C4-2B (cell line): ENCODE data around the gene ETFA.

Experiments used
- H3K27ac ChIP-seq: fragments of 450-650 bp; 2 replicates; pipeline ENCODE4 v1.5.1; 2017
- ZFX ChIP-seq: fragments of 450-650 bp; IDR thresholded peaks from 2 replicates; pipeline ENCODE4 v1.6.1; 2017
- TF ChIP-seq, protein P1 (sequence below): fragments of 450-650 bp; conservative IDR thresholded peaks from 2 replicates; pipeline ENCODE4 v1.5.1; 2017; ENCODE audit warnings: mild to moderate bottlenecking

ETFA gene

DNA sequence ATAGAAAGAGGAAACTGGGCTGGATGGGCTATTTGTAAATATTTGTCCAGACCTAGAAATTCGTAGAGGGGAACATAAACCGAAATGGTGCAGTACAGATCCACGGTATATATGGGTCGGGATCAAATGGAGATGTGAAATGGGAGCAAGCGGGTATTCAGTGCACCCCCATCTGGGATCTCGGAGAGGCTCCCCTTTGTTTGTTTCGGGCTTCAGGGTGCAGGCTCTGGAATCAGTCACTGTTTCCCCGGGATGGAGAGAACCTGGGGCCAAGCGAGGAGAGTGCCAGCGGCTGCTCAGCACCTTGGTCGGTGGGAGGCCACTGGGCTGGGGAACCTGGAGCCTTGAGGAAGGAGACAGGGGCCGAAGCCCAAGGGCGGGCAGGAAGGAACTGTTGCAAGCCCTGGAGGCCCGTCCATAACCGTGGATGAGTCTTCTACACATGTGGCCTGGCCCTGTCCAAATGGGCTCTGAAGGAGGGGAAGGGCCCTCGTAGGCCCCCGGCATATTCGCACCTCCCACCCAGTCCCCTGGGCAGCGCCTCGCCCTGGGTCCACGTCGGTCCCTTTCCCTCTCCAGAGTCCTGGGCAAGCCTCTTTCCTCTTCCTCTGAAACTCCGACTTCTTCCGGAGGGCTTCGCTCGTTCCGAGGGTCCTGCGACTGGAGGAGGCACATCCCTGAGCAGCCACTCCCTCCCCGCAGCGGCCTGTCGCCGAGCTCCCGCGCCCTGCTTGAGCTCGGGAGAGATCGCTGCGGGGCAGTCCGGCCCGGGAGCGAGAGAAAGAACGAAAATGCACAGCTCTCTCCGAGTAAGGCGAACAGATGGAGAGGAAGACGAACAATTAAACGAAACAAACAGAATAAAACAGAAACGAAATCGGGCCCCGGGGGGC is 28.3 kb upstream of the ETFA start:
- H3K27ac ChIP-seq = no peak overlapping the region
- TF ChIP-seq, protein P1, sequence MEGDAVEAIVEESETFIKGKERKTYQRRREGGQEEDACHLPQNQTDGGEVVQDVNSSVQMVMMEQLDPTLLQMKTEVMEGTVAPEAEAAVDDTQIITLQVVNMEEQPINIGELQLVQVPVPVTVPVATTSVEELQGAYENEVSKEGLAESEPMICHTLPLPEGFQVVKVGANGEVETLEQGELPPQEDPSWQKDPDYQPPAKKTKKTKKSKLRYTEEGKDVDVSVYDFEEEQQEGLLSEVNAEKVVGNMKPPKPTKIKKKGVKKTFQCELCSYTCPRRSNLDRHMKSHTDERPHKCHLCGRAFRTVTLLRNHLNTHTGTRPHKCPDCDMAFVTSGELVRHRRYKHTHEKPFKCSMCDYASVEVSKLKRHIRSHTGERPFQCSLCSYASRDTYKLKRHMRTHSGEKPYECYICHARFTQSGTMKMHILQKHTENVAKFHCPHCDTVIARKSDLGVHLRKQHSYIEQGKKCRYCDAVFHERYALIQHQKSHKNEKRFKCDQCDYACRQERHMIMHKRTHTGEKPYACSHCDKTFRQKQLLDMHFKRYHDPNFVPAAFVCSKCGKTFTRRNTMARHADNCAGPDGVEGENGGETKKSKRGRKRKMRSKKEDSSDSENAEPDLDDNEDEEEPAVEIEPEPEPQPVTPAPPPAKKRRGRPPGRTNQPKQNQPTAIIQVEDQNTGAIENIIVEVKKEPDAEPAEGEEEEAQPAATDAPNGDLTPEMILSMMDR = no peak
- TF ChIP-seq ZFX = no peak

DNA sequence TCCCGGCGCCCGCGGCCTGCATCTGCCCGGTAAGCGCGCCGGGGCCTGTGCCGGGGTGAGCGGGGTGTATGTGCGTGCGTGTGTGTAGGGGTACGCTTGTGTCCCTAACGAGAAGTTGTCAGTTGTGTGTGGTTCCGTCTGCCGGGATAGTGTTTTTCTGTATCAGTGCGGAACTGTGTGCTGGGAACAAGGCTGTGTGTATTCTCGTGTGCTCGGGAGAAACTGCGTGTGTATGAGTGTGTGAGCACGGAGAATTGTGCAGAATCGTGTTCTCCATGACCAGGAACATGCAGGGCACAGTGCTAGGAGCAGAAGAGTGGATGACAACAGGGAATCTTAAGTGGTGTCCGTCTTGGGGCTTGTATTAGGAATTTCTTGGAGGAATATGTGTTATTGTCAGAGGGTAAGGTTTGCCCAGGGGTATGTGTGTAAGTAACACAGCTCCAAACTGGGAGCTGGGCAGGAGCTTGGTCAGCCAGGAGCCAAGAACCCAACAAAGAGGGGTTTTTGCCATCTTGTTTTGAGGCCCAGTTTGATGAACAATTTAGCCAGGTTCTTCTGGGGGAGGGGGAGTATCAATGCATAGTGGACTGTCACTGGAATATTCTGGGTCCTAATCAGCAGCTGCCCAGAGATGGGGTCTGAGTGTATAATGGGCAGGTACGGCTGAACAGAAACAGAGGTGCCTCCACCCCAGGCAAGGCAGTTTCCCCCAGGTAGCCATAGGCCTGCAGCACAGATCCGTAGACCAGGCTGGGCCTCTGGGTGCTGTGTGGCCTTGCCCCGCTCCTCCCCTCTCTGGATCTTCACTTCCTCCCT is 27.4 kb upstream of the ETFA start:
- H3K27ac ChIP-seq = no peak overlapping the region
- TF ChIP-seq, protein P1 = no peak
- no peak for TF ChIP-seq ZFX

DNA sequence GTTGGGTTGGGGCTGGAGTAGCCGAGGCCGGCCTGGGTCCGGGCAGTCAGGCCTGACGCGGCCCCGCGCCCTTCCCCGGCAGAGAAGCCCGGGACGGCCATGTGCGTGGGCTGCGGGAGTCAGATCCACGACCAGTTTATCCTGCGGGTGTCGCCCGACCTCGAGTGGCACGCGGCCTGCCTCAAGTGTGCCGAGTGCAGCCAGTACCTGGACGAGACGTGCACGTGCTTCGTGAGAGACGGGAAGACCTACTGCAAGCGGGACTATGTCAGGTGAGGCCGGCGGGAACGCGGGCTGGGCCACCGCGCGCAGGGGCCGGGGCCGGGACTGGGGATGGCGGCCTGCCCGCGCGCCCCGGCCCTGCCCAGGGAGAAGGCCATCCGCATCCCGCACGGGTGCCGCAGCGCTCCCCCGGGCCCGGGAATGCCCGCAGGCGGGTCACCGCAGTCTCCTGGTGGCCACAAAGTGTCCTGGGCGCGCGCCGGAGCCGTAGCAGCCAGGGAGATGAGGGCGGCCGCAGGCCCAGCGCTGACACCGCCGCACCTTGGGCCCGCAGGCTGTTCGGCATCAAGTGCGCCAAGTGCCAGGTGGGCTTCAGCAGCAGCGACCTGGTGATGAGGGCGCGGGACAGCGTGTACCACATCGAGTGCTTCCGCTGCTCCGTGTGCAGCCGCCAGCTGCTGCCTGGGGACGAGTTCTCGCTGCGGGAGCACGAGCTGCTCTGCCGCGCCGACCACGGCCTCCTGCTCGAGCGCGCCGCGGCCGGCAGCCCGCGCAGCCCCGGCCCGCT is 26.6 kb upstream of the ETFA start:
- H3K27ac ChIP-seq = peak overlapping the region; percentile 75
- TF ChIP-seq, protein P1 = no peak
- no peak for TF ChIP-seq ZFX

DNA sequence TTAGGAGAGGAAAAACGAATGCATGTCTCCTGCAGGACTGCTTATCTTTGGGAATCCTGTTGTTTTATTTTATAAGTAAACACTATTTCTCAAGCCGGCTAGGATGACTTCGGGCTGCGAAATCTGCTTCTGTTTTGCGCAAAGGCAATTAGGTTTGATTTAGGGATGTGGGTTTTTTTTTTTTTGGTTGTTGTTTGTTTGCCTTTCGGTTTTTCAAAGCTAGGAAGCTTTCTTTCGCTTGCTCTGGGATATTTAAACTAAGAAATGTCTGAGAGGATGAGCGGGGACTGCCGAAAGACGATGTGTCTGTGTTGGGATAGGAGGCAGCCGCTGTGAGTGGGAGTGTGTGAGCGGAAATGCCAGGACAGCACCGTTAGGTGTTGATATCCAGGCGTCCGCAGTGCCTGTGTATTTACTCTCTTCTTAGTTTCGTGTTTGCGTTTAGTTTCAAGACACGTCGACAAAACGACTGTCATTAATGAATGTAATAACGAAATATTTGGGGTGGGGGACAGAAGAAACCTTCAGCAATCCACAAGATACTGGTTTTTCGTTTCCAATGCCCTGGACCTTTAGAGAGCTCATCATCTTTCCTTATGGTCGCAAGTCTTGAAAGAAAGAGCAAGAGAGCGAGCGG is 25.9 kb upstream of the ETFA start:
- peak overlapping the region; percentile 75 for H3K27ac ChIP-seq
- no peak for TF ChIP-seq ZFX
- TF ChIP-seq, protein P1 = no peak

DNA sequence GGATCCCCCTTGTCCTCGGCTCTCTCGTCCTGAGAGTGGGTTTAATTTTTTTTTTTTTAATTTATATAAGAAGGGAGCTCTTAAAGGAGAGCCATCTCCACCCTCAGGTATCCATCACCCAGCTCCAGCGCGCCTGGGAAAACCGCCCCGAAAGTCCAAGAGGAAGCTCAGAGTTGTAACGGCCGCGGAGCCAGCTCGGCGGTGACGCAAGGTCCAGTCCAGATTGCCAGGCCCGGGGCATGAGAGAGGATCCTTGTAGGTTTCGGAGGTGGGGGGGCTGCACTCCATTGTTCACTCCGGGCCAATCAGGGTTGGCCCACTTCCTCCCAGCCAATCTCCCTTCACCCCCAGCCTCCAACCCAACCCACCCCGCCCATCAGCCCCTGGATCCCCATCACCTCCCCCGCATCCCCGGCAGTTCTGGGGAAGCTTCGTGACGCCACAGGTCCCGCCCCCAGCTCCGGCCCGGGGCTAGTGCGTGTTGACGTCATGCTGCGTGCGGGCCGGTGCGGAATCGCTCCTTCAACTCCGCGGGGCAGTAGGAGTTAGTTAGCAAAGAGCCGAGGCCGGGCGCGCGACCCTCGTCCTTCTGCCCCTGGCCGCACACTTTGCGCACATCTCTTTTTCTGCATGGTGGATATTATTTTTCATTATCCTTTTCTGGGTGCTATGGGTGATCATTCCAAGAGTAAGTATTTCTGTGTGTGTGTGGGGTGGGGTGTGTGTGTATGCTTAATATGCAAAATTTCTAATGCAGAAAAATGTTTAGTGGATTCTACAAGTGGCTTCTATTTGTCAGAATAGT is 25.2 kb upstream of the ETFA start, which contains the start of gene ISL2:
TSS of gene ISL2 (plus strand) at position 520 of the 805 bp plus-strand sequence. CDS start at position 631, 111 bp downstream.
- no peak for TF ChIP-seq ZFX
- TF ChIP-seq, protein P1 = no peak
- peak within 1 kb of the TSS; percentile 75 for H3K27ac ChIP-seq
